ENCODE results near the gene CAPN5.

- no peak for TF ChIP-seq CREB5 (CRISPR knock-in tag; IDR thresholded peaks at IDR 0.05; ENCODE audit: low read depth)
- no peak for TF ChIP-seq ARNTL (CRISPR knock-in tag; IDR thresholded peaks at IDR 0.05; ENCODE audit: borderline replicate concordance, low read depth)
- TF ChIP-seq ZNF70 (CRISPR knock-in tag; IDR thresholded peaks at IDR 0.05) = no peak
These were observed 41.7 kb downstream of the CAPN5 start for GRCh38 chr11:77108436-77108835.

Data from SK-N-SH treated with all-trans-retinoic acid at 6 μM for 48 hours (cell line).